Epithelial cell of prostate (primary cell): ENCODE data around the gene ZNF385B.

Experiments used
- DNase-seq: peaks from one replicate; pipeline ENCODE4 v3.0.0-alpha.2; 2011; ENCODE audit warnings: low read depth, low spot score
- H3K27ac ChIP-seq: fragments of 450-650 bp; 2 replicates; pipeline ENCODE4 v1.5.1; 2017; ENCODE audit warnings: mild to moderate bottlenecking

The ZNF385B gene

DNA sequence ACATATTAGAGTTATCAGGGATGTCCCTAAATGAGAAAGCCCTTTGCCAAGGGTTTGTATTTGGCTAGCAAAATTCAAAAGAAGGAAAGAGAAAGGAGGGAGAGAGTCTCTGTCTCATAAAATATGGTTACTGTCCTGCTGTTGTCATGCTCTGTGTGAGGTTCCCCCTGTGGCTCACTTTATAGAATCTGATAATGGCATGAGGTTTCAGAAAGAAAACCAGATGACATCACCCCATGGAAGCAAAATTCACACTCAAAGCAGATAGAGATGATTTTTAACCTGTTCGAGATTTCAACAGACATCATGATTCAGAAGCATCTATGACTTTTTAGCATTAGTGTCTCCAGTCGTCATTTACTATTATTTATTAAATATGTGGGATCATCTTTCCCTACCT lies 431.8 kb downstream of the ZNF385B start:
- H3K27ac ChIP-seq: no peak overlapping the region
- DNase-seq: no peak

DNA sequence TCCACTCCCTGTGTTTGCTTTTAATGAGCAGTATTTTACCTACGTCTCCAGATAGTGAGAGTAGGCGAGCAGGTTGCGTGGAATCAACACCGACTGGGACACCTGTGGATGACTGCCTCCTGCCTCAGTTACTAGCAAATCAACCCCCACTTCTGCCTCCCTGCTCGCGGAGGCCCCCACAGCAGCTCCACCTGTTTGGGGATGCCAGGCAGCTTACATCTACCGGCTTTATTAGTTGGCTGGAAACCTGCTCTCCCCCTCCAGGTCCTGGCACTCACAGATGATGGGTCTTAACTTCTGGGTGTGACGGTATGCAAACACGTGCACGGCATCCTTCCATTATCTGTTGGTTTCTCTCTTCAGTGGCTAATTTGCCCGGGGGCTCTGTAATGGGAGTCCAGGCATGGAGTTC lies 432.3 kb downstream of the ZNF385B start:
- DNase-seq: no peak
- H3K27ac ChIP-seq: no peak overlapping the region

DNA sequence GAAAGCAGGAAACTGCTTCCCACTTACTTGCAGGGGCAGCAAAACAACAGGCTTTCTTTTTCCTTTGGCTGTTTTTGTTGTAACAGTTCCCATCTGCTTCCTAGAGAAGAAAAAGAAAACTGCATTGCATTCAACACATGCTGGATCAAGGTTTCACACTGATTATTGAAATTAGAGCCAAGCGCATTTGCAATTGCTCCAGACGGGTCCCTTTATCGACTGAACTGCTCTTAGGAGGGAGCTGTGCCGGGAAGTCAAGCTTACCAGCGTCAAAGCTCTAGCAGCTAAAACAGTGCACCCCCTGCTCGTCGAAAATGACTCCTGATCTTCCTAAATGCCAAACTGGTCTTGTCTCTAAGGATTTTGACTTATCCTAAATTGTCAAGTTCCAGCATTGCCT lies 432.8 kb downstream of the ZNF385B start:
- no peak overlapping the region for H3K27ac ChIP-seq
- no peak for DNase-seq

DNA sequence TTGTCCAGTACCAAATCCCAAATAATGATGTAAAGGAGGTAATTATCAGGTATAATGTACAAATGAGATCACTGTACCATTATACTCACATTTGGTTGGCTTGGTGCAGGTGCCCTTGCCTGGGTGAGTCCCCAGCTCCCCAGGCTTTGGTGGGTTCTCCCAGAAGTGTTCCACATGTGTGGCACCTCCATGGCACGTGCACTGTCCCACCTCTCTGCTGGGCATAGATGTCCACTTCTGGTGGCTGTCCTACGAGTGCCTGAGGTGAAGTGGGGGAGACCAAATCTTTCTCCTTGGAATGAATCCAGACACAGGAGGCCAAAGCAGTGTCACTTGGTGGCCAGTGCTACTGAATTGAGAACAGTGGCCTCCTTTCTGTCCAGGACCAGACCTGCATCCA lies 434.3 kb downstream of the ZNF385B start:
- H3K27ac ChIP-seq: no peak overlapping the region
- DNase-seq: no peak

DNA sequence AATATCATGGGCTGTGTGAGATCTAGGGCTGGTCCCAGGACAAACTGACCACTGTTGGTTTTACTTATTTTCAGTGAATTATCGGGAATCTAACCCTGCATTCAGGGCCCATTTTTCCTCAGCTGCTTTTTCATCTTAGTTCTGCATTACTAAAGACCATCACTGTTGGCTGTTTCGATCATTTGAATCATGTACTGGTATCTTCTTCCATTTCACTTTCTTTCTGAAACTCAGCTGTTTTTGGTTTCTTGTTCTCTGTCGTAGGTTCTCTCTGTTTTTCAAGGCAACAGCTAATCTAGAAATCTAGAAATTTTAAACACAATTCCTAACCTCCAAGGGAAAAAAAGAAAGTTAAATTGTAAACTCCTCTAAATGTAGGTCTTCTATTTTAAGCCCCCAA lies 436.8 kb downstream of the ZNF385B start:
- H3K27ac ChIP-seq: no peak overlapping the region
- no peak for DNase-seq

DNA sequence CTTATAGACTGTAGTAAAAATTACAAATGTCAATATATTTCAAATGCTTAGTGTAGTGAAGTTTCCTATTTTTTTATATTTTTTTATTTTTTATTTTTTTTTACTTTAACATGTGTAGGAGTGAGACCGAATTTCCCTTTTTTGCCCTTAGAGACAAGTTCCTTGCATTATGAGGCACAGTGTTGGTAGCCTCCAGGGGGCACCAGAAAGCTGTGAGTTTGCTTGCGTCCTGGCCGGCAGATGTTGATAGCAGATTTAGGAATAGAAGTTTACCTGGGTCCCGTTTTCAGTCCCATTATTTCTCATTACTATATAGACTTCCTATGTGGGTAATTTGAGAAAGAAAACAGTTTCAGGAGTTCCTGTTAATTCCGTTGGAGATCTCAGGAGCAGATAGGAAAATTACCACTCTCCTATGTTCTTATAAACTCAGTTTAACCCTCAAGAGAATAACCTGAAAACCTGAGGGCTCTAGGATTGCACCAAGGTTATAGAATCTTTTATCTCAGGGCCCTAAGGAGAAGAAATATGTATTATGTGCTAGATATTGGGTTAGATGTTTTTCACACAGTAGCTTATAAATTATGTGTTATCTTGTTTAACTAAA lies 439.3 kb downstream of the ZNF385B start:
- DNase-seq: no peak
- no peak overlapping the region for H3K27ac ChIP-seq

DNA sequence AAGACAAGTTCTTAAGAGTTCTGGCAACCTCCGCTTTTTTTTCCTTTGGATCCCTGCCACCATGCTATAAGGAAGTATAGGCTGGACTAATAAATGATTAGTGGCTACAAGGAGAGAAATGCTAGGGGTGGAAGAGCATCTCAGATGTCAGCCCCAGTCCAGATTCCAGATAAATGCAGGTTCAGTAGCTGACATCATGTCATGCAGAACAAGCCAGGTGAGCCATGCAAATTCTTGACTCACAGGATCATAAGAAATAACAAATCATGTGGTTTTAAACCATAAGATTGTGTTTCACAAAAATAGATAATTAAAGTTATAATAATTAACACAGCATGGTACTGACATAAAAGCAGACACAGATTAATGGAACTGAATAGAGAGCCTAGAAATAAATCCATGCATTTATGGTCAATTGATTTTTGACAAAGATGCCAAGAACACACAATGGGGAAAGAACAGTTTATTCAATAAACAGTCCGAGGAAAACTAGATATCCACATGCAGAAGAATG lies 443.9 kb downstream of the ZNF385B start:
- H3K27ac ChIP-seq: no peak overlapping the region

DNA sequence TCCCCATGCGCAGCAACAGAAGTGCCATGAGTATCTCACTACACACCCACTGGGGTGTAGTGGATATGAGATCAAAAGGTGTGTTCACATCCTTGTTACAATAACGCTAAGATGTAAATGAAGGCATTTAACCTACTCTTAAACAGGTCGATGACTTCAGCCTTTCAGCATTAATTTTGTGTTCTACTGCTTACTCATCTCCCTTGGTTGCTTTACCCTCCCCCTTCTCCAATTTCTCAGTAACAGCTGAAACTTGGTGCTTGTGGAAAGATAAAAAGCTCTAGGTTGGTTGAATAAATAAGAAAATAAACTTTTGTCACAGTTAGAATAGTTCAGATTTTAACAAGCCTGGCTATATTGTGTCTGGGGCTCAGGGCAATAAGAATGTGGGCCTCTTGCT lies 449.3 kb downstream of the ZNF385B start:
- no peak for DNase-seq

More for the DNA sequence above, 443.9 kb downstream of the ZNF385B start:
- DNase-seq: no peak

DNA sequence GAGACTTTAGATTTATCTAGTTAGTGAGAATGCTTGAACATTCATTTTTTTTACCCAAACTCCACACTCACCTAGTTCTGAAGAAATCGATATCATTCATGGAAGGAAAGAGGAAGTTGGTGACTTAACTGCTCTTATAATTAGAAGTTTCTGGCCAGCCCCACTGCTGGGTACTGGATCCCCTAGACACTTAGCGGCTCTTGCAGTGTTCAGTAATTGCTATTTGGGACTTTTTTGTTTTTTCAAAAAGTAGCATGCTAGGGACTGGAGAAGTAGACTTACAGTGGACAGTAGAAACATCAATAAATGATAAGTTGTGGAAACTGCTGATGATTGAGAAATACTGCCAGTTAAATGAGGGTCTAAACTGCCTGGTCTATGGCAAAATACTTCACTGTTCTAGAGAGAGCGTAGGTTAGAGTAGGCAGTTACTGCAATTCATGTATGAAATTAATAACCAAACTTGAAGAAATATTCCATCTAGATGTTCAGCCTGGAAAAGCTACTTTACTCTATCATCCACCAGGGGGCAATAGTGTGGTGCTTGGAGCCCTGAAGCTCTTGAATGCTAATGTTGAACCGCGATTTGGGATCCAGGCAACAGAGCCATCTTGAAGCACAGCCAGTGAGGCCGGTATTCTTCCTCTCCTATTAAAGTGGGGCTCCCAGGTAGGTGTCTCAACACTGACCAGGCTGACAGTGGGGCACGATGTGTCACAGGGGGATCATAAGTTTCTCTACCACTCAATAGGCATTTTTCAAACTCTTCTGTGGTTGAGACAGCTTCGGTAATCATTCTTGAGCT lies 450.7 kb downstream of the ZNF385B start:
- DNase-seq: no peak
- H3K27ac ChIP-seq: no peak overlapping the region

More for the DNA sequence above, 449.3 kb downstream of the ZNF385B start:
- no peak overlapping the region for H3K27ac ChIP-seq

DNA sequence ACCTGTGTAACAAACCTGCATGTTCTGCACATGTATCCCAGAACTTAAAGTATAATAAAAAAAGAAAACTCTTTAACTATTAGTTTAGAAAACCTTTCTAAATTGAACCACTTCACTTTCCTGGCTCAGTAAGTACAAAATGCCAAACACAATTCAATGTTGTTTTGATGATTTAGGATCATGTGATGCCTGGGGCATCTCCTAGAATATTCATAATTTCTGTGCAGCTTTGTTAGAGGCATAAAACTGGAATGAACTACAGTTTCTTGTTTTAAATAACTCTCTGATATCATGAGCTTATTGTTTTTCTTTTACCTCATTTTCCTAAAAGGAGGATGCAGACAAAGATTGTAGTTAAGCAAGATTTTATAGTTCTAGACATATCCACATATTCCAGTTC lies 457.8 kb downstream of the ZNF385B start:
- DNase-seq: no peak
- no peak overlapping the region for H3K27ac ChIP-seq

DNA sequence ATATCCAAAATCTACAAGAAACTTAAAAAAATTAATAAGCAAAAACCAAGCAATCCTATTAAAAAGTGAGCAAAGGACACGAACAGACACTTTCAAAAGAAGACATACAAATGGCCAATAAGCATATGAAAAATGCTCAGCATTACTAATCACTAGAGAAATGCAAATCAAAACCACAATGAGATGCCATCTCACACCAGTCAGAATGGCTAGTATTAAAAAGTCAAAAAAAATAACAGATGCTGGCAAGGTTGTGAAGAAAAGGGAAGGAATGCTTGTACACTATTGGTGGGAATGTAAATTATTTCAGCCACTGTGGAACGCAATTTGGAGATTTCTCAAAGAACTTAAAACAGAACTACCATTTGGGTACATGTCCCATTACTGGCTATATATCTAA lies 467.9 kb downstream of the ZNF385B start:
- no peak overlapping the region for H3K27ac ChIP-seq
- no peak for DNase-seq
